HG03108 (cell line): Measurements from ENCODE around the gene CNKSR2.
A peak's percentile ranks its signal among the peaks of the same experiment; 100 is the strongest.
"Not testable (repeated sequence)": the region's sequence is repeated elsewhere in the genome, so short reads cannot be mapped to it uniquely, and the experiment has no call there.

ENCODE experiments used
- ATAC-seq: cut with Tn5 transposase; IDR thresholded peaks from one replicate; pipeline ENCODE4 v1.9.1; 2021; ENCODE audit warnings: moderate library complexity; ENCODE audit not compliant: unreplicated experiment

CNKSR2 gene

GRCh38 chrX:21438792-21439191 is 64.6 kb downstream of the CNKSR2 start:
- ATAC-seq = peak; percentile 92

- no peak for ATAC-seq
These were observed 66.7 kb downstream of the CNKSR2 start for GRCh38 chrX:21440911-21441310.

DNA sequence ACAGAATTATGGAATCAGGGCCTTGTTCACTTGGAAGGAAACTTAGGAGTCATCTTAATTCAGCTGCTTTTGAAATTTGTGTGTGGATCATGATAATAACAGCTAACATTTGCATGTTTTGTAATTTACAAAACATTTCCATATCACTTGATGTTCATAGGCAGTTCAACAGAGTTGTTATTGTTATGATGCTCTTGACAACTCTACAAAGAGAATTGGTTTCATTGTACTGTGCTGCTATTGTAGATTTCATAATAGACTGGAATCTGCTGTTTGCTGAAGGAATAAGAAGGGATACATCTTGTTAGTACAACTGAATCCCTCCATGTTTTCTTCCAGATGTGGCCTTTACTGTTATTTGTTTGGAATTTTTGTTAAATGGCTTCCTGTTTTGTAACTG is 83.5 kb downstream of the CNKSR2 start:
- no peak for ATAC-seq

GRCh38 chrX:21469071-21469470 is 94.9 kb downstream of the CNKSR2 start:
- no peak for ATAC-seq

DNA sequence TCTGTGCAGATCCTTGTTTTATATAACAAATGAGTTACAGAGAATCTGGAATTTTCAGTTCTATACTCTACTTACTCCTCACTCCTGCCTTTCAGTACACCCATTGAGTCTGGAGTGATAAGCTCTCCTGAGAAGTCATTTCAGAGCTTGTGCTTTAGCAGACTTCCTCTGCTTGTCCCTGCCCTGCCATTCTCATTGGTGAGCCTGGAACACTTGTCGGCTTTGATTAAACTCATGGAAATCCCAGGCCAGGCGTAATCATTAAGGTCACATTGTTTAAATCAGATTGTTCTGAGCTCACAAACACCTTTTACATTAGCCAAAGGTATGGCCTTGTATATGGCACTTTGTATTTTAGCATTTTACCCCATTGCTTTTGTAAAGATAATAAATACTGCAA is 102.7 kb downstream of the CNKSR2 start:
- ATAC-seq = no peak

DNA sequence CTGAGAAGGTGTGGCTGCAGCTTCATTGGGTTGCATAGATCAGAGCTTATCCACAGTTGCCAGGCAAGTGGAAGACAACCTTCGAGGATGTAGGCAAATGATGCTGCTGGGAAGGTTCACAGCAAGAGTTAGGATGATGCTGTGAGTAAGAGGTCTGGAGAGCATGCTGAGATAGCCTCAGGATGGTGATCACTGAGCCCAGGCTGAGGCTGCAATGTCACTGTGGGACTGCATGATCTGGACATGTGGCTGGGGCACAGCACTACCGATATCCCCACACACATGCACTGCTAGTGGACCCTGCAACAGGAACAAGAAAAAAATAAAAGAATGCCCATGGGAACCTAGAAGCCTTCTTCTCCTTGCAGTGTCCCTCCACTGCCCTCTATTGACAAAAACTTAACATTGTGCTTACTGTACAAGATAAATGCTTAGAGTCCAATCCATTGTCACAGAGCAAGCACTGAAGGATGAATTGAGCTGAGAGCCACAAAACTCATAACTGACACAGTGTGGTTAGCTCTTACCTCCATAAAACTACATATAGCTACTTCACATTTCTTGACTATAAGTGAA is 105.6 kb downstream of the CNKSR2 start:
- peak; percentile 93 for ATAC-seq

DNA sequence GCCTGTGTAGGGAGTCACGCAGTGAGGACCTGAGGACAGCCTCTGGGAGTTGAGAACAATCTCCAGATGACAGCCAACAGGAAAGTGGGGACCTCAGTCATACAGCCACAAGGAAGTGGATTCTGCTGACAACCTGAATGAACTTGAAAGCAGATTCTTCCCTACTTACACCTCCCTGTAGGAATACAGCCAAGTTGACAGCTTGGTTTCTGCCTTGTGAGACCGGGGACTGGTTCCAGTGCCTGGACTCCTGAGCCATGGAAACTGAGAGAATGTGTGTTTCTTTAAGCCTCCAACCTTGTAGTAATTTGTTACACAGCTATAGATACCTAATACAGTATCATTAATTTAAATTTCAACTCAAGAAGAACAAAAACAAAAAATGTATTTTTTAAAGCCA is 107.5 kb downstream of the CNKSR2 start:
- no peak for ATAC-seq

DNA sequence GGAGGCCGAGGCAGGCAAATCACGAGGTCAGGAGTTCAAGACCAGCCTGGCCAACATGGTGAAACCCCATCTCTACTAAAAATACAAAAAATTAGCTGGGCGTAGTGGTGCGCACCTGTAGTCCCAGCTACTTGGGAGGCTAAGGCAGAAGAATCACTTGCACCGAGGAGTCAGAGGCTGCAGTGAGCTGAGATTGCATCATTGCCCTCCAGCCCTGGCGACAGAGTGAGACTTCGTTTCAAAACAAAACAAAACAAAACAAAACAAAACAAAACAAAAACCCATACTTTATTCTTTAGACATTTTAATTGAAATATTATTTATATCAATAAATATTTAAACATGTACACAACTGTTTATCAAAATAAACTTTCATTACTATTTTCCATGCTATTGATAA is 109.8 kb downstream of the CNKSR2 start:
- ATAC-seq = not testable (repeated sequence)

- no peak for ATAC-seq
These were observed 113.6 kb downstream of the CNKSR2 start for GRCh38 chrX:21487832-21488231.

DNA sequence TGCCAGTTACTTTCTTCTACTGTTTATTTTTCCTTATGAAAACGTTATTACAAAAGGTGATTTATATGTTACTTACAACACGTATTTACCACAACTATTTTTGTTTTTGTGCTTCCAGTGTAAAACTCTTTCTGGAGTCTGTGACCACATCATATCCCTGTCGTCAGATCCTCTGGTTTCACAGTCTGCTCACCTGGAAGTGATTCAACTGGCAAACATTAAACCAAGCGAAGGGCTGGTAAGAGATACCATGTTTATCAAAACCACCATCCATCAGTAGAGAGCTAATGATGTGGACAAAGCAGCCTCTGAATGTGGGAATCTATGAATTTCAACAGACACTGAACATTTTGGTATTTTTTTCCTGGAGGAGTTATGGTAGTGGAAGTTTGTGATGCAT is 116.1 kb downstream of the CNKSR2 start:
- no peak for ATAC-seq

DNA sequence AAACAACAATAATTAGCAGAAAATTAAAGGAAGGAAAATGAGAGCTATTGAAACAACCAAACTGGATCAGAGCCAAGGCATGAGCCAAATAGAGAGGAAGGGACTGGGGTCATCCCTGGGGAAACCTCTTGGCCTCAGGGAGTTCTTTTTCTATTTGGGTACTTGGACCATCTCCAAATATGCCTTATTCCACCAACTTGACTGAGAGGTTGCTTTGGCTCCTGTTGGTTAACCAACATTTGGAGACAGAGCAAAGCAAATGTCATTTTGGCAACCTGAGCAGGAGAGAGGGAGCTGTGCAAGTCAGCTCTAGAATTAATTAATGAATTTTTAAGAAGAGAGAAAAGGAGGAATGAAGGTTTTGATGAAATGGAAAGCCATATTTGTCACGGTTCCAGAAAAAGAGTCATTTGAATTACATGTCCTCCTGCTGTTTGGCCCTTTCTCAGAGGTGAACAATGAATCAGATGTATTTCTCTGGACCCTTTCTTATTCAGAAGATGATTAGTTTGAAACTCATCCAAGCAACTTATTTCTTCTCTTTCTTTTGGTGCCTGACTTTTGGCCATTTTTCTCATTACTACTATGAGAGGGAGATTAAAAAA is 119.1 kb downstream of the CNKSR2 start:
- ATAC-seq = no peak

GRCh38 chrX:21503593-21503992 is 129.4 kb downstream of the CNKSR2 start:
- ATAC-seq = peak; percentile 95

- ATAC-seq = no peak
These were observed 135.7 kb downstream of the CNKSR2 start for GRCh38 chrX:21509912-21510311.

DNA sequence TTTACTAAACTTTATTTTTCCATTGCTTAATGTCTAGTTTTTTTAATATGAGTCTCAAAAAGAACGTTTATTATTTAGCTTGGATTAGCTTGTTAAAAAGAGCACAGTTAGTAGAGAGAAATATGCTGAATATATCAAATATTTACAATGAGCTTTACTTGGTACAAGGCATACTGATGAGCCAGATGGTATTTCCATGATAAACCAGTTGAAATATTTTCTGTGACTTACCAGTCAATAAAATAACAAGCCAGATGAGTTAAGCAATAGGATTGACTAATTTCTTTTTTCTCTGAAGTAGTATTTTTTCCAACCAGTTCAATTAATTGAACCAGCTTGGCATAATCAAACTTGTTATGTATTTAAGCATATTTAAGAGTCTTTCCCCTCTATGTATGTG is 149.8 kb downstream of the CNKSR2 start:
- ATAC-seq = no peak

DNA sequence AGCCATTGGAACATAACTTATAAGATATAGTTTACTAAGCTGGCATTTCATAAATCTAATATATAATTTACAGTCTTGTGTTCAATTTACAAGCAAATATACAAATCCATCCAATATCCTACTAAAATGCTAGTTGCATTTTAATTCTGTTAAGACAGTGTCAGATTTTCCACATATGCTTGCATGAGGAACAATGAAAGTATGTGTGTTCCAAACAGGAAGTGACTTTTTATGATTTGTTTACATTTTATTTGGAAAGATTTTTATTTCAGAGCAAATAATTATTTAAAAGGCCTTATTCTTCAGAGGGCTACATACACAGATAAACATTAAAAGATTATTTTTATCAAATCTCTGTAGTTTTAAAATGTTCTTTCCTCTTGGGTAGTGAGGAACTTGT is 153.9 kb downstream of the CNKSR2 start:
- no peak for ATAC-seq

DNA sequence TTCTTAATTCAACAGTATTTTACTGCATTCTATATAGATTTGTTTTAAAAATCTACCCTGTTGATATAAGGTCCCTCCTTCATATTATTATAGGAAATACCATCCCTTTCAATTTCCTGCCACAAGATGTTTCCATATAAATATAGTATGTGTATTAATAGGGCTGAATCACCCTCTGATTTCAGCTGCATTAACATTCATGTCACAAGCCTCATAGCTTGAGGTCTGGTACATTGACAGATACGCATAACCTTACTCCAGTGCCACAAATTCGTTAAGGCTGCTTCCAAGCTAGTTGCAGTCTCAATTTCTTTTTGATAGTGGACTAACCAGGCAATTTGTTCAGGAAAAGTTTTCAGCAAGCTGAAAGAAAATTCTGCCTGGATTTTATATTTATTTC is 155.6 kb downstream of the CNKSR2 start:
- ATAC-seq = no peak

DNA sequence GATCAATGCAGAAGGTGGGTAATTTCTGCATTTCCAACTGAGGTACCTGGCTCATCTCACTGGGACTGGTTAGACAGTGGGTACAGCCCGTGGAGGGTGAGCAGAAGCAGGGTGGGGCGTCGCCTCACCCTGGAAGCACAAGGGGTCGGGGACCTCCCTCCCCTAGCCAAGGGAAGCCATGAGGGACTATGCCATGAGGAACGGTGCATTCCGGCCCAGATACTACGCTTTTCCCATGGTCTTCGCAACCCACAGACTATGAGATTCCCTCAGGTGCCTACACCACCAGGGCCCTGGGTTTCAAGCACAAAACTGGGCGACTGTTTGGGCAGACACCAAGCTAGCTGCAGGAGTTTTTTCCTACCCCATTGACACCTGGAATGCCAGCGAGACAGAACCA is 170.4 kb downstream of the CNKSR2 start:
- ATAC-seq = not testable (repeated sequence)

DNA sequence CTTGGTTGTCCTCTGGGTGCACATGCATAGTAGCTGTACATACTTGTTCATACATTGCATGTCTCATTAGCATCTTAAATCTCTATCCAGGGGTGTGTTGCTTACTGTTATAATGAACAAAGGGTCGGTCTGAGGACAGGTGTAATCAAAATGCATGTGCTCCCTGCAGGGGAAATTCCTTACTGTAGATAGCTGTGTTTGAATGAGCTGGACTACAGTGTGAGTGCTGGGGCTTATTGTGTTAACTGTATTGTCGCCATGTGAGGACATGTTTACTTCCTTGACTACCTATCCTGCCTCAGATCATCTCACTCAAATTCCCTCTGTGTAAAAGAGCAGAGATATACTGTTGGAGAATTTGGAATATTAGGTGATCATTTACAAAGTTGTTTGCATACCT is 185.2 kb downstream of the CNKSR2 start:
- ATAC-seq = no peak

- no peak for ATAC-seq
These were observed 190.8 kb downstream of the CNKSR2 start for GRCh38 chrX:21565025-21565424.

- no peak for ATAC-seq
These were observed 200.6 kb downstream of the CNKSR2 start for GRCh38 chrX:21574793-21575192.

DNA sequence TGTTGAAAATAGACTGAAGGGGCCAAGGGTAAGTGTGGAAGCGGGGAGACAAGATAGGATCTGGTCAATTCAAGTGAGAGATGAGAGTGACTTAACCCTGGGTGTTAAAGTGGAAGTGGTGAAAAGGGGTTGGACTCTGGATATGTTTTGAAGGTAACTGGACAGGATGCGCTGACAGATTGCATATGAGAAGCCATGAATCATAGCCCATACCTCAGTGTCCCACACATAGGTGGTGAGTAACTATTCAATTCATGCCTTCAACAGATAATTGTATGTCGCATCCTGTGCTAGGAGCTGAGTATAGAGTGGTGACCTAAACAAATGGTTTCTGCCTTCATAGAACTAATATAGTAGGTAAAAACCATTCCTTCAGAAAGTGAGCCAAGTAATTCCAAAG is 207.3 kb downstream of the CNKSR2 start:
- ATAC-seq = no peak

DNA sequence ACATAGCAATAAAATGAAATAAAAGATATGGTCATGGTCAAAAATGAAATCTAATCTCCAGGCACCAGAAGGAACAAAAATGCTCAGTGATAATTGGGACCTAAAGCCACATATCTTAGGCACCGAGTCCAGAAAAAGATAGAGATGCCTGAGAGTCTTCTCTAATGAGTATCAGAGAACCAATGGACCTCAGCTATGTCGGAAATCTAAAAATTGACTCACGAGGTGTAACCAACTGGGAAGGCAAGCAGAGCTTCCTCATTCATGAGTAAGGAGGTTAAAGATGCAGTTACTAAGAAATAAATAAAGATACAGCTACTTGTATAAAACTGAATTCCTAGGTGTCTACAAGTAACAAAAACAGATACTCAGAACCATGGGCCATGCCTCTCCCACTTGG is 211.8 kb downstream of the CNKSR2 start:
- ATAC-seq = no peak
